ENCODE data around the gene PPP1R14B. TPM values are rescaled to one million over a fixed set of nuclear protein-coding genes. Genes with fewer than 3 reads are reported as not detected.

Gene PPP1R14B
- total RNA-seq, 1 experiment from 2014 or later = 1,496 TPM

- no peaks in the 10 kb centered on the region for H3F3A ChIP-seq (ENCODE audit: low read length, unreplicated experiment)
- intact Hi-C loops (cut with micrococcal nuclease) = loop anchor here (2.0 kb wide), 2 partner anchors 14 to 16 kb away; partner anchors contain the start of gene CATSPERZ
- H3K9me2 ChIP-seq (replicated peaks; ENCODE audit: low read length) = no peaks in the 10 kb centered on the region
- no peaks in the 10 kb centered on the region for H4K20me1 ChIP-seq (ENCODE audit: low read length)
- H3K4me2 ChIP-seq (ENCODE audit: low read length) = peak within 1 kb of the TSS; percentile 90
- H3K79me2 ChIP-seq (ENCODE audit: low read length) = peaks cover 28% of the 10 kb centered on the region
- peak within 1 kb of the TSS; percentile 88 for H2AFZ ChIP-seq (ENCODE audit: low read length)
- H3K36me3 ChIP-seq (ENCODE audit: low read depth, low read length) = no peaks in the 10 kb centered on the region; the same call in 1 of the 2 replicates
- TSS peak; percentile 67 for BruUV-seq (replicated peaks)
- H3K9me3 ChIP-seq (ENCODE audit: low read length) = no peaks in the 10 kb centered on the region
- DNase-seq (peak; percentile 97), ATAC-seq (peak; percentile 89)
- peak within 1 kb of the TSS; percentile 62 for H3K27ac ChIP-seq (ENCODE audit: low read length)
- H3K4me1 ChIP-seq (ENCODE audit: insufficient read depth, low read length) = peaks cover 18% of the 10 kb centered on the region
- H3K4me3 ChIP-seq (ENCODE audit: low read length) = peak within 1 kb of the TSS; percentile 73
- TF ChIP-seq CTCF (conservative IDR thresholded peaks at IDR 0.05; ENCODE audit: low read depth, low read length) = no peak
- no peak for TF ChIP-seq EZH2 (IDR thresholded peaks at IDR 0.05; ENCODE audit: low read length, unreplicated experiment)
- TF ChIP-seq EZH2phosphoT487 (IDR thresholded peaks at IDR 0.05; ENCODE audit: borderline replicate concordance, low read length) = no peak
- H3K27me3 ChIP-seq (ENCODE audit: low read length) = no peaks in the 10 kb centered on the region
- peak within 1 kb of the TSS; percentile 75 for H3K9ac ChIP-seq (ENCODE audit: low read length)
- CTCF ChIA-PET = interaction anchor here (1.0 to 1.1 kb wide), 2 partner anchors 8 to 17 kb away, joined by 3 to 5 read pairs; no protein-coding TSS in a partner anchor
- POLR2A ChIA-PET (ENCODE audit: unreplicated experiment) = no interaction called here
Measured at GRCh38 chr11:64284048-64284961, 37.6 kb upstream of the PPP1R14B start, which contains the start of gene BAD. BAD (minus strand) TSS chr11:64284665; CDS start chr11:64284368, 297 bp downstream.

- no TSS peak for BruUV-seq (replicated peaks)
- Histone ChIP-seq H3K79me2 (ENCODE audit: low read length) (peaks cover 28% of the 10 kb centered on the region), H3K9ac (ENCODE audit: low read length) (0 out of 2 replicates have a peak overlapping the region, but pooled peaks have one; percentile 75), H3K36me3 (ENCODE audit: low read depth, low read length) (no peaks in the 10 kb centered on the region; the same call in 1 of the 2 replicates), H2AFZ (ENCODE audit: low read length) (no peak overlapping the region), H3K9me2 (replicated peaks; ENCODE audit: low read length) (no peaks in the 10 kb centered on the region), H3F3A (ENCODE audit: low read length, unreplicated experiment) (no peaks in the 10 kb centered on the region), H3K27ac (ENCODE audit: low read length) (no peak overlapping the region), H3K4me2 (ENCODE audit: low read length) (peak overlapping the region; percentile 90), H3K9me3 (ENCODE audit: low read length) (no peaks in the 10 kb centered on the region), H3K4me3 (ENCODE audit: low read length) (peak overlapping the region; percentile 73; the same call in 1 of the 2 replicates), H4K20me1 (ENCODE audit: low read length) (no peaks in the 10 kb centered on the region), H3K4me1 (ENCODE audit: insufficient read depth, low read length) (peaks cover 18% of the 10 kb centered on the region), H3K27me3 (ENCODE audit: low read length) (no peaks in the 10 kb centered on the region)
- ChIA-PET POLR2A (ENCODE audit: unreplicated experiment) (no interaction called here), CTCF (interaction anchor here (1.0 kb wide), 1 partner anchor 18 kb away, joined by 5 read pairs; no protein-coding TSS in a partner anchor)
- TF ChIP-seq EZH2phosphoT487 (IDR thresholded peaks at IDR 0.05; ENCODE audit: borderline replicate concordance, low read length) = no peak
- no peak for TF ChIP-seq CTCF (conservative IDR thresholded peaks at IDR 0.05; ENCODE audit: low read depth, low read length)
- TF ChIP-seq EZH2 (IDR thresholded peaks at IDR 0.05; ENCODE audit: low read length, unreplicated experiment) = no peak
- intact Hi-C loops (cut with micrococcal nuclease) = no loop called here
- ATAC-seq (no peak), DNase-seq (no peak)
Measured at GRCh38 chr11:64283092-64283491, 36.3 kb upstream of the PPP1R14B start.
